NT2/D1 (cell line): ENCODE measurements around the gene SLC25A27.

Source experiments
- SUZ12 ChIP-seq: IDR thresholded peaks from 2 replicates; pipeline ENCODE4 v1.6.1; 2011; ENCODE audit not compliant: insufficient read length, insufficient read depth; ENCODE audit errors: extremely low read depth
- ZNF274 ChIP-seq: IDR thresholded peaks from 2 replicates; pipeline ENCODE4 v1.6.1; 2011; ENCODE audit warnings: mild to moderate bottlenecking, low read depth, low read length

- no peak for TF ChIP-seq SUZ12
- no peak for TF ChIP-seq ZNF274
Observed at GRCh38 chr6:46674410-46674809, 21.6 kb downstream of the SLC25A27 start.
